Neural crest cell (in vitro differentiated cells): ENCODE results near the gene DNAH14. TPM values are rescaled to one million over a fixed set of nuclear protein-coding genes. Genes with fewer than 3 reads are reported as not detected.

Experiments used
- DNase-seq: peaks from one replicate; pipeline ENCODE4 v3.0.0; 2021; ENCODE audit warnings: low read depth, mixed read lengths, low spot score
- H3K27ac Mint-ChIP-seq: one replicate; pipeline ENCODE4 v1.8.0; 2021; ENCODE audit warnings: mild to moderate bottlenecking, mixed read lengths; ENCODE audit not compliant: unreplicated experiment
- H3K27me3 Mint-ChIP-seq: 2 replicates; pipeline ENCODE4 v1.8.0; 2021; ENCODE audit warnings: low read depth, mild to moderate bottlenecking, mixed read lengths
- H3K36me3 Mint-ChIP-seq: 2 replicates; pipeline ENCODE4 v1.8.0; 2021; ENCODE audit warnings: low read depth, mild to moderate bottlenecking, mixed read lengths
- H3K4me1 Mint-ChIP-seq: 2 replicates; pipeline ENCODE4 v1.8.0; 2021; ENCODE audit warnings: mixed read lengths
- H3K4me3 Mint-ChIP-seq: one replicate; pipeline ENCODE4 v1.8.0; 2021; ENCODE audit warnings: mild to moderate bottlenecking, mixed read lengths
- H3K9me3 Mint-ChIP-seq: 2 replicates; pipeline ENCODE4 v1.8.0; 2021; ENCODE audit warnings: mixed read lengths
- CTCF ChIP-seq: fragments of 200-600 bp; sonication (generic); conservative IDR thresholded peaks from 2 replicates; pipeline ENCODE4 v1.5.0; 2021; ENCODE audit warnings: antibody characterized with exemption, mild to moderate bottlenecking
- total RNA-seq: library from RNA; stranded (reverse); gene quantifications from 2 replicates; pipeline ENCODE4 v1.2.1, GENCODE V29; 2021

The DNAH14 gene
- total RNA-seq, 1 donor from 2014 or later: 31.0 TPM

GRCh38 chr1:225441314-225442122 is 512.0 kb downstream of the DNAH14 start:
- peaks cover 23% of the 10 kb centered on the region for H3K4me1 Mint-ChIP-seq
- no peak overlapping the region for H3K4me3 Mint-ChIP-seq
- DNase-seq: no peak
- H3K9me3 Mint-ChIP-seq: no peaks in the 10 kb centered on the region
- no peak for TF ChIP-seq CTCF
- no peak overlapping the region for H3K27ac Mint-ChIP-seq
- H3K36me3 Mint-ChIP-seq: no peaks in the 10 kb centered on the region
- no peaks in the 10 kb centered on the region for H3K27me3 Mint-ChIP-seq

- no peaks in the 10 kb centered on the region for H3K9me3 Mint-ChIP-seq
- no peak for DNase-seq
- TF ChIP-seq CTCF: no peak
- no peaks in the 10 kb centered on the region for H3K36me3 Mint-ChIP-seq
- peaks cover 27% of the 10 kb centered on the region for H3K4me1 Mint-ChIP-seq
- no peak overlapping the region for H3K27ac Mint-ChIP-seq
- H3K27me3 Mint-ChIP-seq: no peaks in the 10 kb centered on the region
- H3K4me3 Mint-ChIP-seq: no peak overlapping the region
Measured at GRCh38 chr1:225442123-225442505, 512.6 kb downstream of the DNAH14 start.

GRCh38 chr1:225445639-225446594 is 516.4 kb downstream of the DNAH14 start:
- Mint-ChIP-seq H3K4me1 (peaks cover 34% of the 10 kb centered on the region), H3K36me3 (no peaks in the 10 kb centered on the region), H3K4me3 (no peak overlapping the region), H3K27me3 (no peaks in the 10 kb centered on the region), H3K9me3 (no peaks in the 10 kb centered on the region), H3K27ac (no peak overlapping the region)
- no peak for TF ChIP-seq CTCF
- no peak for DNase-seq

GRCh38 chr1:225446595-225446960 is 517.1 kb downstream of the DNAH14 start:
- Mint-ChIP-seq H3K4me1 (peaks cover 34% of the 10 kb centered on the region), H3K36me3 (no peaks in the 10 kb centered on the region), H3K9me3 (no peaks in the 10 kb centered on the region), H3K27me3 (no peaks in the 10 kb centered on the region), H3K27ac (no peak overlapping the region), H3K4me3 (no peak overlapping the region)
- TF ChIP-seq CTCF: no peak
- DNase-seq: no peak

- TF ChIP-seq CTCF: no peak
- Mint-ChIP-seq H3K4me1 (peaks cover 34% of the 10 kb centered on the region), H3K27me3 (no peaks in the 10 kb centered on the region), H3K27ac (no peak overlapping the region), H3K36me3 (no peaks in the 10 kb centered on the region), H3K4me3 (no peak overlapping the region), H3K9me3 (no peaks in the 10 kb centered on the region)
- no peak for DNase-seq
Measured at GRCh38 chr1:225446981-225447615, 517.6 kb downstream of the DNAH14 start.
